HG03066 (cell line): ENCODE measurements around the gene CDC42EP2.

Experiments
- ATAC-seq: cut with Tn5 transposase; IDR thresholded peaks from one replicate; pipeline ENCODE4 v1.9.1; 2021; ENCODE audit warnings: low read depth; ENCODE audit not compliant: unreplicated experiment

CDC42EP2 gene

GRCh38 chr11:65355013-65355775 lies 40.5 kb downstream of the CDC42EP2 start:
- ATAC-seq = peak; percentile 21

GRCh38 chr11:65355776-65356393 lies 41.2 kb downstream of the CDC42EP2 start:
- no peak for ATAC-seq

GRCh38 chr11:65356394-65356972 lies 41.8 kb downstream of the CDC42EP2 start:
- ATAC-seq = no peak

- ATAC-seq = no peak
These were observed 43.2 kb downstream of the CDC42EP2 start for GRCh38 chr11:65357856-65358356.

- ATAC-seq = no peak
These were observed 47.8 kb downstream of the CDC42EP2 start for GRCh38 chr11:65362320-65362931.

GRCh38 chr11:65362966-65363365 lies 48.3 kb downstream of the CDC42EP2 start:
- no peak for ATAC-seq

- no peak for ATAC-seq
These were observed 49.1 kb downstream of the CDC42EP2 start for GRCh38 chr11:65363770-65364169.

- ATAC-seq = no peak
These were observed 51.7 kb downstream of the CDC42EP2 start for GRCh38 chr11:65366340-65366773.

- ATAC-seq = no peak
These were observed 56.0 kb downstream of the CDC42EP2 start for GRCh38 chr11:65370659-65371049.
